GM19452 (cell line): Measurements from ENCODE around the gene AATK.

Source experiments
- ATAC-seq: cut with Tn5 transposase; IDR thresholded peaks from one replicate; pipeline ENCODE4 v1.9.1; 2021; ENCODE audit not compliant: unreplicated experiment

The AATK gene

GRCh38 chr17:81097134-81097942 lies 68.7 kb downstream of the AATK start:
- ATAC-seq: no peak

- no peak for ATAC-seq
Observed at GRCh38 chr17:81096741-81097133, 69.3 kb downstream of the AATK start.

- no peak for ATAC-seq
Observed at GRCh38 chr17:81095383-81095762, 70.6 kb downstream of the AATK start.

GRCh38 chr17:81094509-81095382 lies 71.3 kb downstream of the AATK start:
- ATAC-seq: no peak

- no peak for ATAC-seq
Observed at GRCh38 chr17:81093619-81094508, 72.2 kb downstream of the AATK start.

GRCh38 chr17:81092518-81093095 lies 73.4 kb downstream of the AATK start:
- ATAC-seq: no peak

- no peak for ATAC-seq
Observed at GRCh38 chr17:81091774-81092517, 74.1 kb downstream of the AATK start.

GRCh38 chr17:81091154-81091553 lies 74.9 kb downstream of the AATK start:
- no peak for ATAC-seq

GRCh38 chr17:81090361-81091136 lies 75.5 kb downstream of the AATK start:
- no peak for ATAC-seq

- ATAC-seq: no peak
Observed at GRCh38 chr17:81086789-81087551, 79.1 kb downstream of the AATK start.

- ATAC-seq: no peak
Observed at GRCh38 chr17:81085420-81085911, 80.6 kb downstream of the AATK start.

- ATAC-seq: no peak
Observed at GRCh38 chr17:81084680-81085419, 81.2 kb downstream of the AATK start.

GRCh38 chr17:81083125-81083765 lies 82.8 kb downstream of the AATK start:
- no peak for ATAC-seq

GRCh38 chr17:81082177-81083073 lies 83.6 kb downstream of the AATK start:
- no peak for ATAC-seq

GRCh38 chr17:81081222-81082176 lies 84.5 kb downstream of the AATK start:
- no peak for ATAC-seq
